PC-3 (cell line): ENCODE results near the gene ICE2.

Experiments
- CTCF ChIP-seq: fragments of 300-600 bp; sonication (generic); conservative IDR thresholded peaks from 2 replicates; pipeline ENCODE4 v1.5.1; 2017; ENCODE audit warnings: antibody characterized with exemption, low read depth, mild to moderate bottlenecking, low read length
- EZH2 ChIP-seq: fragments of 300-600 bp; sonication (generic); IDR thresholded peaks from one replicate; pipeline ENCODE4 v1.6.1; 2017; ENCODE audit warnings: antibody characterized with exemption, mild to moderate bottlenecking, low read length; ENCODE audit not compliant: unreplicated experiment
- EZH2phosphoT487 ChIP-seq: fragments of 300-600 bp; sonication (generic); IDR thresholded peaks from 2 replicates; pipeline ENCODE4 v1.6.1; 2018; ENCODE audit warnings: mild to moderate bottlenecking, antibody characterized with exemption, low read length, borderline replicate concordance

- TF ChIP-seq EZH2phosphoT487 = no peak
- TF ChIP-seq CTCF = no peak
- no peak for TF ChIP-seq EZH2
Observed at GRCh38 chr15:60471314-60471713, 7.6 kb downstream of the ICE2 start.
